Measurements from ENCODE around the gene RIPOR3.

The RIPOR3 gene

GRCh38 chr20:50588034-50588736 lies 103.2 kb downstream of the RIPOR3 start:
- Histone ChIP-seq H3K9ac (ENCODE audit: low read length) (no peak overlapping the region), H4K20me1 (ENCODE audit: low read depth, low read length) (no peaks in the 10 kb centered on the region), H3K9me3 (ENCODE audit: insufficient read depth, low read length) (no peaks in the 10 kb centered on the region), H3F3A (ENCODE audit: insufficient read depth) (no peaks in the 10 kb centered on the region), H3K79me2 (ENCODE audit: insufficient read depth, low read length) (no peaks in the 10 kb centered on the region), H3K9me2 (replicated peaks; ENCODE audit: insufficient read depth, low read length) (no peaks in the 10 kb centered on the region), H3K36me3 (ENCODE audit: low read length) (no peaks in the 10 kb centered on the region), H3K4me2 (ENCODE audit: low read depth, low read length, poor library complexity, severe bottlenecking) (no peak overlapping the region), H3K27ac (ENCODE audit: low read depth, low read length) (no peak overlapping the region), H2AFZ (ENCODE audit: low read depth, low read length, severe bottlenecking) (no peak overlapping the region), H3K4me3 (ENCODE audit: insufficient read depth, low read length, poor library complexity, severe bottlenecking) (no peak overlapping the region), H3K27me3 (ENCODE audit: low read length) (no peaks in the 10 kb centered on the region)
- TF ChIP-seq EZH2phosphoT487 (conservative IDR thresholded peaks at IDR 0.05; ENCODE audit: low read length): no peak
- peak; percentile 99 for TF ChIP-seq CTCF (IDR thresholded peaks at IDR 0.05; ENCODE audit: insufficient read depth, low read length, poor library complexity, severe bottlenecking)

GRCh38 chr20:50587291-50587961 lies 103.9 kb downstream of the RIPOR3 start:
- Histone ChIP-seq H3K4me2 (ENCODE audit: low read depth, low read length, poor library complexity, severe bottlenecking) (no peak overlapping the region), H3K27me3 (ENCODE audit: low read length) (no peaks in the 10 kb centered on the region), H3F3A (ENCODE audit: insufficient read depth) (no peaks in the 10 kb centered on the region), H3K9ac (ENCODE audit: low read length) (no peak overlapping the region), H3K9me2 (replicated peaks; ENCODE audit: insufficient read depth, low read length) (no peaks in the 10 kb centered on the region), H3K79me2 (ENCODE audit: insufficient read depth, low read length) (no peaks in the 10 kb centered on the region), H3K4me3 (ENCODE audit: insufficient read depth, low read length, poor library complexity, severe bottlenecking) (no peak overlapping the region), H3K27ac (ENCODE audit: low read depth, low read length) (no peak overlapping the region), H4K20me1 (ENCODE audit: low read depth, low read length) (no peaks in the 10 kb centered on the region), H3K9me3 (ENCODE audit: insufficient read depth, low read length) (no peaks in the 10 kb centered on the region), H2AFZ (ENCODE audit: low read depth, low read length, severe bottlenecking) (no peak overlapping the region), H3K36me3 (ENCODE audit: low read length) (no peaks in the 10 kb centered on the region)
- TF ChIP-seq EZH2phosphoT487 (conservative IDR thresholded peaks at IDR 0.05; ENCODE audit: low read length) (no peak), CTCF (IDR thresholded peaks at IDR 0.05; ENCODE audit: insufficient read depth, low read length, poor library complexity, severe bottlenecking) (no peak)

GRCh38 chr20:50586531-50587232 lies 104.7 kb downstream of the RIPOR3 start:
- Histone ChIP-seq H2AFZ (ENCODE audit: low read depth, low read length, severe bottlenecking) (no peak overlapping the region), H3K9ac (ENCODE audit: low read length) (no peak overlapping the region), H3K9me2 (replicated peaks; ENCODE audit: insufficient read depth, low read length) (no peaks in the 10 kb centered on the region), H3F3A (ENCODE audit: insufficient read depth) (no peaks in the 10 kb centered on the region), H3K9me3 (ENCODE audit: insufficient read depth, low read length) (no peaks in the 10 kb centered on the region), H3K4me2 (ENCODE audit: low read depth, low read length, poor library complexity, severe bottlenecking) (no peak overlapping the region), H3K79me2 (ENCODE audit: insufficient read depth, low read length) (no peaks in the 10 kb centered on the region), H3K27ac (ENCODE audit: low read depth, low read length) (no peak overlapping the region), H3K36me3 (ENCODE audit: low read length) (no peaks in the 10 kb centered on the region), H3K27me3 (ENCODE audit: low read length) (no peaks in the 10 kb centered on the region), H3K4me3 (ENCODE audit: insufficient read depth, low read length, poor library complexity, severe bottlenecking) (no peak overlapping the region), H4K20me1 (ENCODE audit: low read depth, low read length) (no peaks in the 10 kb centered on the region)
- no peak for TF ChIP-seq CTCF (IDR thresholded peaks at IDR 0.05; ENCODE audit: insufficient read depth, low read length, poor library complexity, severe bottlenecking)
- no peak for TF ChIP-seq EZH2phosphoT487 (conservative IDR thresholded peaks at IDR 0.05; ENCODE audit: low read length)
